Measurements from ENCODE around the gene RPS18. TPM values are rescaled to one million over a fixed set of nuclear protein-coding genes. Genes with fewer than 3 reads are reported as not detected.
"Not testable (repeated sequence)": the region's sequence is repeated elsewhere in the genome, so short reads cannot be mapped to it uniquely, and the experiment has no call there.

RPS18 gene
- polyA plus RNA-seq, 1 of the 3 experiments (the other 2 are of a cell fraction): 12,112 TPM

DNA sequence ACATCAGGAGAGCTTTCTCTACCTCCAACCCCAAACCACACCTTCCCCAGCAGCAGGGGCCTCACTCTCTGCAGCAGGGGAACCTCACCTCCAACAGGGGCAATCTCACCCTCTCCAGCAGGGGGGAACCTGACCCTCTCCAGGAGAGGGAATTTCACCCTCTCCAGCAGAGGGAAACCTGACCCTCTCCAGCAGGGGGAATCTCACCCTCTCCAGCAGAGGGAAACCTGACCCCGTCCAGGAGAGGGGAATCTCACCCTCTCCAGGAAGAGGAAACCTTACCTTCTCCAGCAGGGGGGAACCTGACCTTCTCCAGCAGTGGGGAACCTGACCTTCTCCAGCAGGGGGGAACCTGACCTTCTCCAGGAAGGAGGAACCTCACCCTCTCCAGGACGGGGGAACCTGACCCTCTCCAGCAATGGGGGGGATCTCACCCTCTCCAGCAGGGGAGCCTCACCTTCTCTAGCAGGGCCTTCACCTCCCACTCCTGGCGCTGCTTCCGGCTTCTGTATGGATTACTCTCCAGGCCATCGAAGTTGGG lies 8.2 kb downstream of the RPS18 start (continued):
- TF ChIP-seq, protein P1, sequence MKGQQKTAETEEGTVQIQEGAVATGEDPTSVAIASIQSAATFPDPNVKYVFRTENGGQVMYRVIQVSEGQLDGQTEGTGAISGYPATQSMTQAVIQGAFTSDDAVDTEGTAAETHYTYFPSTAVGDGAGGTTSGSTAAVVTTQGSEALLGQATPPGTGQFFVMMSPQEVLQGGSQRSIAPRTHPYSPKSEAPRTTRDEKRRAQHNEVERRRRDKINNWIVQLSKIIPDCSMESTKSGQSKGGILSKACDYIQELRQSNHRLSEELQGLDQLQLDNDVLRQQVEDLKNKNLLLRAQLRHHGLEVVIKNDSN (IDR thresholded peaks at IDR 0.05; ENCODE audit: borderline replicate concordance, low read depth): no peak
- TF ChIP-seq, protein P2, sequence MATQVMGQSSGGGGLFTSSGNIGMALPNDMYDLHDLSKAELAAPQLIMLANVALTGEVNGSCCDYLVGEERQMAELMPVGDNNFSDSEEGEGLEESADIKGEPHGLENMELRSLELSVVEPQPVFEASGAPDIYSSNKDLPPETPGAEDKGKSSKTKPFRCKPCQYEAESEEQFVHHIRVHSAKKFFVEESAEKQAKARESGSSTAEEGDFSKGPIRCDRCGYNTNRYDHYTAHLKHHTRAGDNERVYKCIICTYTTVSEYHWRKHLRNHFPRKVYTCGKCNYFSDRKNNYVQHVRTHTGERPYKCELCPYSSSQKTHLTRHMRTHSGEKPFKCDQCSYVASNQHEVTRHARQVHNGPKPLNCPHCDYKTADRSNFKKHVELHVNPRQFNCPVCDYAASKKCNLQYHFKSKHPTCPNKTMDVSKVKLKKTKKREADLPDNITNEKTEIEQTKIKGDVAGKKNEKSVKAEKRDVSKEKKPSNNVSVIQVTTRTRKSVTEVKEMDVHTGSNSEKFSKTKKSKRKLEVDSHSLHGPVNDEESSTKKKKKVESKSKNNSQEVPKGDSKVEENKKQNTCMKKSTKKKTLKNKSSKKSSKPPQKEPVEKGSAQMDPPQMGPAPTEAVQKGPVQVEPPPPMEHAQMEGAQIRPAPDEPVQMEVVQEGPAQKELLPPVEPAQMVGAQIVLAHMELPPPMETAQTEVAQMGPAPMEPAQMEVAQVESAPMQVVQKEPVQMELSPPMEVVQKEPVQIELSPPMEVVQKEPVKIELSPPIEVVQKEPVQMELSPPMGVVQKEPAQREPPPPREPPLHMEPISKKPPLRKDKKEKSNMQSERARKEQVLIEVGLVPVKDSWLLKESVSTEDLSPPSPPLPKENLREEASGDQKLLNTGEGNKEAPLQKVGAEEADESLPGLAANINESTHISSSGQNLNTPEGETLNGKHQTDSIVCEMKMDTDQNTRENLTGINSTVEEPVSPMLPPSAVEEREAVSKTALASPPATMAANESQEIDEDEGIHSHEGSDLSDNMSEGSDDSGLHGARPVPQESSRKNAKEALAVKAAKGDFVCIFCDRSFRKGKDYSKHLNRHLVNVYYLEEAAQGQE (IDR thresholded peaks at IDR 0.05; ENCODE audit: low read depth, low read length): no peak
- TF ChIP-seq CHD2 (IDR thresholded peaks at IDR 0.05; ENCODE audit: low read length, partially characterized antibody) (no peak), NRF1 (IDR thresholded peaks at IDR 0.05; ENCODE audit: low read depth, low read length) (no peak), USF2 (IDR thresholded peaks at IDR 0.05; ENCODE audit: borderline replicate concordance, low read depth, low read length) (no peak), ELF1 (IDR thresholded peaks at IDR 0.05) (no peak)

- no peak overlapping the region for H3K9ac ChIP-seq
- H3K79me2 ChIP-seq (ENCODE audit: insufficient read depth): peaks cover 16% of the 10 kb centered on the region; the same call in 1 of the 2 replicates
- no peaks in the 10 kb centered on the region for H3K27me3 ChIP-seq (ENCODE audit: insufficient read depth)
- H3K9me3 ChIP-seq: no peaks in the 10 kb centered on the region
- WGBS (ENCODE audit: low lambda C conversion rate): 93% methylated on average over 3 of the region's 6 CpGs
- no peaks in the 10 kb centered on the region for H3K9me2 ChIP-seq
- no peak overlapping the region for H3K27ac ChIP-seq (ENCODE audit: low read depth in 2 of 2, low read length in 1 of 2)
- peaks cover 8 to 17% of the 10 kb centered on the region in 2 experiments; a peak in 3 of 4 replicates for H3K4me1 ChIP-seq (ENCODE audit: control insufficient read depth in 1 of 2, insufficient read depth in 2 of 2, low read depth in 1 of 2, low read length in 1 of 2)
- H3K36me3 ChIP-seq (replicated peaks in 1 of 2; ENCODE audit: control insufficient read depth in 1 of 2, insufficient read depth in 2 of 2, low read length in 1 of 2): peaks cover 18 to 58% of the 10 kb centered on the region in 2 experiments
- ChIA-PET CTCF (interaction anchor here (0.8 to 4.9 kb wide), 2 partner anchors 9 to 19 kb away, joined by 4 to 49 read pairs; partner anchors contain the start of genes PFDN6 and WDR46), POLR2A (interaction anchor here (1.0 to 2.1 kb wide), 3 partner anchors 9 to 19 kb away, joined by 3 to 7 read pairs (median 4); partner anchors contain the start of genes PFDN6, RPS18, VPS52 and WDR46)
- no peak overlapping the region for H3K4me2 ChIP-seq
- no peak for DNase-seq
- peaks cover 51% of the 10 kb centered on the region for H3F3A ChIP-seq (replicated peaks; ENCODE audit: insufficient read depth)
- H4K20me1 ChIP-seq (ENCODE audit: insufficient read depth): peaks cover 17% of the 10 kb centered on the region
- H3K4me3 ChIP-seq (ENCODE audit: low read depth in 2 of 2, low read length in 1 of 2): no peak overlapping the region
- H2AFZ ChIP-seq (ENCODE audit: low read depth): no peak overlapping the region
- no peak for TF ChIP-seq GABPA (IDR thresholded peaks at IDR 0.05; ENCODE audit: low read depth)
- TF ChIP-seq EZH2phosphoT487 (IDR thresholded peaks at IDR 0.05; ENCODE audit: borderline replicate concordance, low read depth): no peak
- no peak for TF ChIP-seq FOXJ3 (CRISPR knock-in tag; IDR thresholded peaks at IDR 0.05)
- TF ChIP-seq ZBTB33 (IDR thresholded peaks at IDR 0.05; ENCODE audit: borderline replicate concordance, low read depth): no peak
Measured at GRCh38 chr6:33280539-33280938, 8.7 kb downstream of the RPS18 start.

DNA sequence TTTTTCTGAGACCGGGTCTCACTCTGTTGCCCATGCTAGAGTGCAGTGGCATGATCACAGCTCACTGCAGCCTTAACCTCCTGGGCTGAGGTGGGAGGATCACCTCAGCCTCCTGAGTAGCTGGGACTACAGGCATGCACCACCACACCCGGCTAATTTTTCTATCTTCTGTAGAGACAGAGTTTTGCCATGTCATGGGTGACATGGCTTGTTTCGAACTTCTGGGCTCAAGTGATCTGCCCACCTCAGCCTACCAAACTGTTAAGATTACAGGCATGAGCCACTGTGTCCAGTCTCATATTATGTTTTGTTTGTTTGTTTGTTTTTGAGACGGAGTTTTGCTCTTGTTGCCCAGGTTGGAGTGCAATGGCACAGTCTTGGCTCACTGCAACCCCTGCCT lies 13.3 kb downstream of the RPS18 start:
- CTCF ChIA-PET; H3K9ac ChIP-seq; POLR2A ChIA-PET; H3K4me2 ChIP-seq; H3K27me3 ChIP-seq (ENCODE audit: insufficient read depth); H3K9me3 ChIP-seq; H4K20me1 ChIP-seq (ENCODE audit: insufficient read depth); H3K27ac ChIP-seq (ENCODE audit: low read depth in 2 of 2, low read length in 1 of 2); H3K4me3 ChIP-seq (ENCODE audit: low read depth in 2 of 2, low read length in 1 of 2); DNase-seq; H3F3A ChIP-seq (replicated peaks; ENCODE audit: insufficient read depth); H2AFZ ChIP-seq (ENCODE audit: low read depth); H3K9me2 ChIP-seq: not testable (repeated sequence)
- Histone ChIP-seq H3K79me2 (ENCODE audit: insufficient read depth) (peaks cover 47% of the 10 kb centered on the region), H3K4me1 (ENCODE audit: control insufficient read depth in 1 of 2, insufficient read depth in 2 of 2, low read depth in 1 of 2, low read length in 1 of 2) (peaks cover 0 to 15% of the 10 kb centered on the region in 2 experiments; a peak in 3 of 4 replicates), H3K36me3 (replicated peaks in 1 of 2; ENCODE audit: control insufficient read depth in 1 of 2, insufficient read depth in 2 of 2, low read length in 1 of 2) (peaks cover 21 to 51% of the 10 kb centered on the region in 2 experiments)
- WGBS (ENCODE audit: low lambda C conversion rate): 80% methylated on average over 4 of the region's 4 CpGs
